ENCODE measurements around the gene TIMM10B. TPM values are rescaled to one million over a fixed set of nuclear protein-coding genes. Genes with fewer than 3 reads are reported as not detected.

TIMM10B gene
- total RNA-seq, 1 experiment from 2014 or later, result 53.1 TPM

GRCh38 chr11:6486938-6487337 is 5.6 kb downstream of the TIMM10B start:
- no peak overlapping the region for H3K4me3 ChIP-seq (ENCODE audit: low read depth, low read length)
- no peaks in the 10 kb centered on the region for H3K9me3 ChIP-seq
- H3K4me3 Mint-ChIP-seq (ENCODE audit: unreplicated experiment), result no peak overlapping the region
- H3K4me1 Mint-ChIP-seq (ENCODE audit: low read depth, unreplicated experiment), result peaks cover 6% of the 10 kb centered on the region
- no peaks in the 10 kb centered on the region for H3K9me3 Mint-ChIP-seq (ENCODE audit: unreplicated experiment)
- intact Hi-C loops (cut with micrococcal nuclease; ENCODE audit: unreplicated experiment), result no loop called here
- peaks cover 17% of the 10 kb centered on the region for H3K36me3 Mint-ChIP-seq (ENCODE audit: insufficient read depth, unreplicated experiment)
- BruUV-seq (replicated peaks), result no TSS peak
- H3K27me3 Mint-ChIP-seq (ENCODE audit: insufficient read depth, unreplicated experiment), result no peaks in the 10 kb centered on the region
- peaks cover 74% of the 10 kb centered on the region for H3K4me1 ChIP-seq
- H3K27me3 ChIP-seq (replicated peaks; ENCODE audit: control insufficient read depth, insufficient read depth, low read length), result no peaks in the 10 kb centered on the region
- no peak for DNase-seq
- no peak for TF ChIP-seq CTCF (IDR thresholded peaks at IDR 0.05; ENCODE audit: insufficient read depth in 1 of 2, low read depth in 1 of 2, low read length in 1 of 2, severe bottlenecking in 1 of 2, unreplicated experiment in 1 of 2)
- POLR2A ChIA-PET, result no interaction called here
- CTCF ChIA-PET, result no interaction called here
- no peak overlapping the region for H3K27ac Mint-ChIP-seq (ENCODE audit: unreplicated experiment)
- peaks cover 2% of the 10 kb centered on the region; the same call in 1 of the 2 replicates for H3K36me3 ChIP-seq (ENCODE audit: control insufficient read depth, insufficient read depth, low read length)

- no peak overlapping the region for H3K27ac Mint-ChIP-seq (ENCODE audit: unreplicated experiment)
- no peak for DNase-seq
- no TSS peak for BruUV-seq (replicated peaks)
- H3K4me1 Mint-ChIP-seq (ENCODE audit: low read depth, unreplicated experiment), result peaks cover 6% of the 10 kb centered on the region
- peaks cover 5% of the 10 kb centered on the region for H3K36me3 Mint-ChIP-seq (ENCODE audit: insufficient read depth, unreplicated experiment)
- no peaks in the 10 kb centered on the region for H3K27me3 Mint-ChIP-seq (ENCODE audit: insufficient read depth, unreplicated experiment)
- ChIA-PET POLR2A (no interaction called here), CTCF (interaction anchor here (0.8 kb wide), 1 partner anchor 109 kb away, joined by 3 read pairs; no protein-coding TSS in a partner anchor)
- Histone ChIP-seq H3K9me3 (no peaks in the 10 kb centered on the region), H3K4me3 (ENCODE audit: low read depth, low read length) (no peak overlapping the region), H3K27me3 (replicated peaks; ENCODE audit: control insufficient read depth, insufficient read depth, low read length) (no peaks in the 10 kb centered on the region), H3K4me1 (peaks cover 65% of the 10 kb centered on the region), H3K36me3 (ENCODE audit: control insufficient read depth, insufficient read depth, low read length) (no peaks in the 10 kb centered on the region)
- no peak overlapping the region for H3K4me3 Mint-ChIP-seq (ENCODE audit: unreplicated experiment)
- no peaks in the 10 kb centered on the region for H3K9me3 Mint-ChIP-seq (ENCODE audit: unreplicated experiment)
- no peak for TF ChIP-seq CTCF (IDR thresholded peaks at IDR 0.05; ENCODE audit: insufficient read depth in 1 of 2, low read depth in 1 of 2, low read length in 1 of 2, severe bottlenecking in 1 of 2, unreplicated experiment in 1 of 2)
- intact Hi-C loops (cut with micrococcal nuclease; ENCODE audit: unreplicated experiment), result loop anchor here (2.0 kb wide), 1 partner anchor 194 kb away; the partner anchor contains the start of gene MRPL17
These were observed 7.0 kb downstream of the TIMM10B start for GRCh38 chr11:6488342-6488741.

GRCh38 chr11:6488821-6489220 is 7.5 kb downstream of the TIMM10B start:
- ChIA-PET POLR2A (interaction anchor here (1.3 kb wide), 1 partner anchor 8 kb away, joined by 5 read pairs; the partner anchor contains the start of genes ARFIP2 and TIMM10B), CTCF (interaction anchor here (0.8 to 1.8 kb wide), 6 partner anchors 8 to 126 kb away, joined by 3 to 8 read pairs (median 4); partner anchors contain the start of genes APBB1, ARFIP2 and TIMM10B)
- no peak for TF ChIP-seq CTCF (IDR thresholded peaks at IDR 0.05; ENCODE audit: insufficient read depth in 1 of 2, low read depth in 1 of 2, low read length in 1 of 2, severe bottlenecking in 1 of 2, unreplicated experiment in 1 of 2)
- Mint-ChIP-seq H3K4me3 (ENCODE audit: unreplicated experiment) (peak overlapping the region; percentile 35), H3K27me3 (ENCODE audit: insufficient read depth, unreplicated experiment) (no peaks in the 10 kb centered on the region), H3K27ac (ENCODE audit: unreplicated experiment) (peak overlapping the region; percentile 29), H3K36me3 (ENCODE audit: insufficient read depth, unreplicated experiment) (peaks cover 4% of the 10 kb centered on the region), H3K4me1 (ENCODE audit: low read depth, unreplicated experiment) (peaks cover 6% of the 10 kb centered on the region), H3K9me3 (ENCODE audit: unreplicated experiment) (no peaks in the 10 kb centered on the region)
- Histone ChIP-seq H3K9me3 (no peaks in the 10 kb centered on the region), H3K4me3 (ENCODE audit: low read depth, low read length) (no peak overlapping the region), H3K27me3 (replicated peaks; ENCODE audit: control insufficient read depth, insufficient read depth, low read length) (no peaks in the 10 kb centered on the region), H3K36me3 (ENCODE audit: control insufficient read depth, insufficient read depth, low read length) (no peaks in the 10 kb centered on the region), H3K4me1 (peaks cover 65% of the 10 kb centered on the region)
- no TSS peak for BruUV-seq (replicated peaks)
- intact Hi-C loops (cut with micrococcal nuclease; ENCODE audit: unreplicated experiment), result loop anchor here (1.0 to 2.0 kb wide), 2 partner anchors 31 to 194 kb away; partner anchors contain the start of gene MRPL17
- no peak for DNase-seq
